Glutamatergic neuron (in vitro differentiated cells): Measurements from ENCODE around the gene PRDM16. TPM values are rescaled to one million over a fixed set of nuclear protein-coding genes. Genes with fewer than 3 reads are reported as not detected.

ENCODE experiments used
- DNase-seq: peaks from one replicate; pipeline ENCODE4 v3.0.0; 2022
- H3K27ac Mint-ChIP-seq: one replicate; pipeline ENCODE4 v1.8.0; 2020; ENCODE audit warnings: mild to moderate bottlenecking, mixed read lengths, inconsistent platforms; ENCODE audit not compliant: unreplicated experiment
- H3K27me3 Mint-ChIP-seq: one replicate; pipeline ENCODE4 v1.8.0; 2020; ENCODE audit warnings: mild to moderate bottlenecking, moderate library complexity, mixed read lengths, inconsistent platforms; ENCODE audit not compliant: unreplicated experiment
- H3K36me3 Mint-ChIP-seq: one replicate; pipeline ENCODE4 v1.8.0; 2020; ENCODE audit warnings: mild to moderate bottlenecking, mixed read lengths, inconsistent platforms; ENCODE audit not compliant: unreplicated experiment
- H3K4me1 Mint-ChIP-seq: one replicate; pipeline ENCODE4 v1.8.0; 2020; ENCODE audit warnings: mild to moderate bottlenecking, low read depth, mixed read lengths, inconsistent platforms; ENCODE audit not compliant: unreplicated experiment
- H3K4me3 Mint-ChIP-seq: one replicate; pipeline ENCODE4 v1.8.0; 2020; ENCODE audit warnings: mild to moderate bottlenecking, mixed read lengths, inconsistent platforms; ENCODE audit not compliant: unreplicated experiment
- H3K9me3 Mint-ChIP-seq: one replicate; pipeline ENCODE4 v1.8.0; 2020; ENCODE audit warnings: mild to moderate bottlenecking, moderate library complexity, mixed read lengths, inconsistent platforms; ENCODE audit not compliant: unreplicated experiment
- CTCF ChIP-seq: fragments of 200-600 bp; sonication (generic); IDR thresholded peaks from one replicate; pipeline ENCODE4 v1.5.0; 2021; ENCODE audit not compliant: partially characterized antibody, unreplicated experiment
- total RNA-seq: library from RNA; stranded (reverse); fragmentation: NEBNext Ultra II Directional; extraction: Animal tissue kit (Norgen Biotek cat#: 25700); gene quantifications from one replicate; pipeline ENCODE4 v1.2.1, GENCODE V29; 2021; ENCODE audit not compliant: unreplicated experiment

Gene PRDM16
- total RNA-seq, 1 donor from 2014 or later, result 0.07 TPM

GRCh38 chr1:3166206-3166918 lies 97.4 kb downstream of the PRDM16 start:
- H3K36me3 Mint-ChIP-seq, result no peaks in the 10 kb centered on the region
- no peak for DNase-seq
- peaks cover 1% of the 10 kb centered on the region for H3K27me3 Mint-ChIP-seq
- H3K9me3 Mint-ChIP-seq, result no peaks in the 10 kb centered on the region
- TF ChIP-seq CTCF, result no peak
- H3K4me1 Mint-ChIP-seq, result peaks cover 2% of the 10 kb centered on the region
- no peak overlapping the region for H3K4me3 Mint-ChIP-seq
- no peak overlapping the region for H3K27ac Mint-ChIP-seq

GRCh38 chr1:3167255-3167654 lies 98.3 kb downstream of the PRDM16 start:
- Mint-ChIP-seq H3K27ac (no peak overlapping the region), H3K36me3 (no peaks in the 10 kb centered on the region), H3K9me3 (no peaks in the 10 kb centered on the region), H3K4me3 (no peak overlapping the region), H3K27me3 (peaks cover 1% of the 10 kb centered on the region), H3K4me1 (peaks cover under 1% of the 10 kb centered on the region)
- TF ChIP-seq CTCF, result no peak
- DNase-seq, result no peak

- Mint-ChIP-seq H3K9me3 (peaks cover 4% of the 10 kb centered on the region), H3K4me1 (peaks cover 4% of the 10 kb centered on the region), H3K27me3 (peaks cover 2% of the 10 kb centered on the region), H3K27ac (no peak overlapping the region), H3K4me3 (no peak overlapping the region), H3K36me3 (no peaks in the 10 kb centered on the region)
- TF ChIP-seq CTCF, result no peak
- no peak for DNase-seq
Measured at GRCh38 chr1:3168678-3169077, 99.7 kb downstream of the PRDM16 start.

GRCh38 chr1:3169665-3170356 lies 100.8 kb downstream of the PRDM16 start:
- Mint-ChIP-seq H3K9me3 (peaks cover 4% of the 10 kb centered on the region), H3K27me3 (peaks cover 2% of the 10 kb centered on the region), H3K4me1 (peaks cover 4% of the 10 kb centered on the region), H3K4me3 (no peak overlapping the region), H3K36me3 (no peaks in the 10 kb centered on the region), H3K27ac (no peak overlapping the region)
- no peak for DNase-seq
- no peak for TF ChIP-seq CTCF
